ENCODE measurements around the gene FRAT2.
A peak's percentile ranks its signal among the peaks of the same experiment; 100 is the strongest.

Gene FRAT2

GRCh38 chr10:97323501-97323900 is 11.0 kb downstream of the FRAT2 start:
- no peak for TF ChIP-seq CTCF (IDR thresholded peaks at IDR 0.05; ENCODE audit: low read depth, low read length)
- DNase-seq (ENCODE audit: extremely low read depth, low read depth): no peak

- no peak for DNase-seq (ENCODE audit: extremely low read depth, low read depth)
- TF ChIP-seq CTCF (IDR thresholded peaks at IDR 0.05; ENCODE audit: low read depth, low read length): no peak
Measured at GRCh38 chr10:97321804-97322190, 12.7 kb downstream of the FRAT2 start.

DNA sequence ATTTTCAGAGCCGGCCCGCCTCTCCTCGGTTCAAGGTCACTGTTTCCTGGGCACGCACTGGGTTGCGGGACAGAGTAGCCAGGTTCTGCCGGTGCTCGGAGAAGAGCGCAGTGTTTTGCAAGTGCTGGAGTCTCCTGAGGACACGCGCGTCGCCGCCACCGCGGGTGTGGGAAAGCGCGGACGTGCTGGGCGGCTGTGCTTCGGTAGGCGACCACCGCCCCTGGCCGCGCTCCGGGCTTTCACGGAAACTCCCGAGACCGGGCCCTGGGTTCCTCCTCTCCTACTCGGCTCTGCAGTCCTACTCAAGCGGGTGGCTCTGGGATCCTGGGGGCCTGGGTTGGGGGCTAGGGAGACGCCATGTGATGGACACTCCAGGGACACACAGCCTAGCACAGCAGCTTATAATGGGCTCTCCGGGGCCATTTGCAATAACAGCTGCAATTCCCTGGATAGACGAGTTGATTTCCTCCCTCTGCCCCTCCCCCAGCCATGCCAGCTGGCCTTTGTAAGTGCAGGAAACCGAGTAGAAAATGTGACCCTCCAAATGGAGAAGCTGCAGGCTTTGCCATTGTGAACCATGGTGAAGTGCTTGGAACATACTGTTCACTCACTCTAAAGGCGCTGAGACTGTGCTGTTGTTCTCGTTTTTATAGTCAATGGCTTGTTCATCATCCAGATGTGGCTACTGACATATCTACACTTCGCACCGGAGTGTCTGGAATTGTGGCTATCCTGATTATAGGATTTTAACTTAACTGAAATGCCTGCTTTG is 13.3 kb downstream of the FRAT2 start:
- DNase-seq (ENCODE audit: extremely low read depth, low read depth): no peak
- no peak for TF ChIP-seq CTCF (IDR thresholded peaks at IDR 0.05; ENCODE audit: low read depth, low read length)

GRCh38 chr10:97320480-97321031 is 14.0 kb downstream of the FRAT2 start:
- DNase-seq (ENCODE audit: extremely low read depth, low read depth): no peak
- no peak; the same call in 1 of the 2 replicates for TF ChIP-seq CTCF (IDR thresholded peaks at IDR 0.05; ENCODE audit: low read depth, low read length)

DNA sequence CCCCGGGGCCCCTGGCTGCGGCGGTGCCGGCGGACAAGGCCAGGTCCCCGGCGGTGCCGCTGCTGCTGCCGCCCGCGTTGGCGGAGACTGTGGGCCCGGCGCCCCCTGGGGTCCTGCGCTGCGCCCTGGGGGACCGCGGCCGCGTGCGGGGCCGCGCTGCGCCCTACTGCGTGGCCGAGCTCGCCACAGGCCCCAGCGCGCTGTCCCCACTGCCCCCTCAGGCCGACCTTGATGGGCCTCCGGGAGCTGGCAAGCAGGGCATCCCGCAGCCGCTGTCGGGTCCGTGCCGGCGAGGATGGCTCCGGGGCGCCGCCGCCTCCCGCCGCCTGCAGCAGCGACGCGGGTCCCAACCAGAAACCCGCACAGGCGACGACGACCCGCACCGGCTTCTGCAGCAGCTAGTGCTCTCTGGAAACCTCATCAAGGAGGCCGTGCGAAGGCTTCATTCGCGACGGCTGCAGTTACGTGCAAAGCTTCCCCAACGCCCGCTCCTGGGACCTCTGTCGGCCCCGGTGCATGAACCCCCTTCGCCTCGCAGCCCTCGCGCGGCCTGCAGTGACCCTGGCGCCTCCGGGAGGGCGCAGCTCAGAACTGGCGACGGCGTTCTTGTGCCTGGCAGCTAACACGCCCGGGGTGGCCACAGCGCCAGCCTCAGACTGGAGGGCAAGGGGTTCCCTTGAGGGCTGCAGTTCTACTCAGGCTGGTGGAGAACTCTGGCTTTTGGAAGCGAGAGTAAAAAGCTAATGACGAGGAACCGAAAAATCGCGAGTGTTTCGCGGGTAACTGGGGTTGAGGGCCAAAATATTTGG is 14.7 kb downstream of the FRAT2 start:
- no peak for DNase-seq (ENCODE audit: extremely low read depth, low read depth)
- no peak; the same call in 1 of the 2 replicates for TF ChIP-seq CTCF (IDR thresholded peaks at IDR 0.05; ENCODE audit: low read depth, low read length)

DNA sequence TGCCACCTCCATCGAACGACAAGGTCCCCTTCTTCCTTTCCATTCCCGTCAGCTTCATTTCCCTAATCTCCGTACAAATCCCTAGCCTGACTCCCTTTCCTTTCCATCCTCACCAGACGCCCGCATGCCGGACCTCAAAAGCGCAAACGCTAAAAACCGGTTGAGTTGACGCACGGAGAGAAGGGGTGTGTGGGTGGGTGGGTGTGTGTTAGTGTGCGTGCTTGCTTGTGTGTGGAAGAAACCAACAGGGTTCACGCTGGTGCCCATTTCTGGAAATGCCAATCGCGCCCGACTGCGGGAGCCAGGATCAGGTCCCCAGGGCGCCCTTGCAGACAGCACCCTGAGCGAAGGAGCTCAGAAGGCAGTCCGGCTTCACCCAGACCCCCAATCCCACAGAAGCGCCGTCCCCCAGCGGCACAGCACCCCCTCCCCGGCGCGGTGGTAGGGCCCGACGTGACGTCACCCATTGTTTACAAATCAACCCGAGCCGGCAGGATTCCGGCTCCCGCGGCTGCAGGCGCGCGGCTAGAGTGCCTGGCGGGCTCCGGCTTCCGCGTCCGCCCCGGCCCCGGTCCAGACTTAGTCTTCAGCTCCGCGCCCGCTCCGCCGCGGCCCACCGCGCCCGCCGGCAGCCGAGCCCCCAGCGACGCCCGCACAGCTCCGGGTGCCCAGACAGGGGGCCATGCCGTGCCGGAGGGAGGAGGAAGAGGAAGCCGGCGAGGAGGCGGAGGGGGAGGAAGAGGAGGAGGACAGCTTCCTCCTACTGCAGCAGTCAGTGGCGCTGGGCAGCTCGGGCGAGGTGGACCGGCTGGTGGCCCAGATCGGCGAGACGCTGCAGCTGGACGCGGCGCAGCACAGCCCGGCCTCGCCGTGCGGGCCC is 15.5 kb downstream of the FRAT2 start, which contains the start of gene FRAT1:
Gene FRAT1 (plus strand): TSS at position 500 of the 880 bp plus-strand sequence. CDS start 183 bp downstream, at position 683.
- TF ChIP-seq CTCF (IDR thresholded peaks at IDR 0.05; ENCODE audit: low read depth, low read length): no peak
- DNase-seq (ENCODE audit: extremely low read depth, low read depth): peak; percentile 82

Measured in AG09319 (cell line).